Mammary epithelial cell (primary cell): ENCODE measurements around the gene MLST8.

Experiments used
- CTCF ChIP-seq, 2 donors: IDR thresholded peaks in 1 of 2; conservative IDR thresholded peaks in 1 of 2; 2 replicates each; pipeline ENCODE4 v1.5.1; 2011 to 2012; ENCODE audit warnings: inconsistent platforms in 2 of 2, low read length in 2 of 2, mild to moderate bottlenecking in 2 of 2, control low read depth in 1 of 2, low read depth in 1 of 2; ENCODE audit not compliant: insufficient read depth in 1 of 2; ENCODE audit errors: extremely low read depth in 1 of 2
- EZH2 ChIP-seq: IDR thresholded peaks from 2 replicates; pipeline ENCODE4 v1.6.1; 2012; ENCODE audit warnings: low read length, inconsistent platforms, borderline replicate concordance

DNA sequence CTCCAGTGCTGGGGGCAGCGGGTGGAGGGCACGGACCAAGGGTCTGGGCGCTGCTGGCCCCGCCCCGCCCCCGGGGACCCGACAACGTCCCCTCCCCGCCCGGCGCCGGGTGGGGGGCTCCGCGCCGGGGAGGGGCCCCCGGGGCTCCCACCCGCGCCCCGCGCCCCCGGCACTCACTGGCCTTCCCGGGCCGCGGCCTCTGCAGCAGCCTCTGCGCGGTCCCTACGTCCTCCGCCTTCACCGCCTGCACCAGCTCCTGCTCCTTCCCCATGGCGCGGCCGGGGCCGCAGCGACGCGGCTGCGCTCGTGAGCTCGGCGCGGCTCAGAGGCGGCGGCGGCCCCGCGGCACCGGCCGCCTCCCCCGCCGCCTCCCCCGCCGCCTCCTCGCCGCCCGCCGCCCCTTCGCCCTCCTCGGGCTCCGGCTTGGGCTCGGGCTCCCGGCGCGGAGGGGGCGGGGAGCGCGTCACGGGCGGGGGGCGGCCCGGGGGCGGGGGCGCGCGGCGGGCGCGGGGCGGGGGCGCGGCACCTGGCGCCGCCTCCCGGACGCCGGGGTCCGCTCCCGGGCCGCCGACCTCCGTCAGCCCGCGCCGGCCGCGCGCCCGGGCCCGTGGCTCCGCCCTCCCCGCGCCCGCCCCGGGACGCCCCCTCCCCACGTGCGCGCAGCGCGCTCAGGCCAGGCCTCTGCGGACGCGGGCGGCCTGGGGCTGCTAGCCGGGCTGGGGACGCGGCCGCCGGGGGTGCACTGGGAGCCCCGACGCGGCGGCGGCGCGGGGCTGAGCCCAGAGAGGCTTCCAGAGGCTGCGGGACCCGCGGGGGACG is 8.9 kb upstream of the MLST8 start, which contains the start of gene CASKIN1:
- TF ChIP-seq CTCF (conservative IDR thresholded peaks at IDR 0.05 in 1 of 2, IDR thresholded peaks at IDR 0.05 in 1 of 2; ENCODE audit: extremely low read depth in 1 of 2, insufficient read depth in 1 of 2, low read depth in 1 of 2, low read length in 2 of 2) (no peak), EZH2 (no peak)
